Skeletal muscle tissue (tissue), 4 donors: ENCODE measurements around the gene DIP2A. TPM values are rescaled to one million over a fixed set of nuclear protein-coding genes. Genes with fewer than 3 reads are reported as not detected.
A peak's percentile ranks its signal among the peaks of the same experiment; 100 is the strongest.

Experiments
- H3K27ac ChIP-seq: one replicate; pipeline ENCODE4 v1.7.0; 2013; ENCODE audit warnings: mild to moderate bottlenecking, low read depth, low read length, inconsistent platforms
- H3K27me3 ChIP-seq, 3 donors: one replicate each; pipeline ENCODE4 v1.7.0; 2013; ENCODE audit warnings: low read length in 3 of 3; ENCODE audit not compliant: control insufficient read depth in 3 of 3, insufficient read depth in 3 of 3
- H3K36me3 ChIP-seq, 3 donors: one replicate each; pipeline ENCODE4 v1.7.0; 2013; ENCODE audit warnings: low read length in 3 of 3; ENCODE audit not compliant: control insufficient read depth in 3 of 3, insufficient read depth in 3 of 3
- H3K4me1 ChIP-seq, 3 donors: one replicate each; pipeline ENCODE4 v1.7.0; 2013; ENCODE audit warnings: low read length in 3 of 3, mild to moderate bottlenecking in 3 of 3; ENCODE audit not compliant: control insufficient read depth in 3 of 3, insufficient read depth in 3 of 3
- H3K4me3 ChIP-seq, 3 donors: one replicate each; pipeline ENCODE4 v1.7.0; 2013; ENCODE audit warnings: low read length in 3 of 3
- H3K9ac ChIP-seq, 3 donors: one replicate each; pipeline ENCODE4 v1.7.0; 2013; ENCODE audit warnings: low read length in 3 of 3, mild to moderate bottlenecking in 3 of 3, moderate library complexity in 2 of 3, low read depth in 1 of 3
- H3K9me3 ChIP-seq, 3 donors: one replicate each; pipeline ENCODE4 v1.7.0; 2013; ENCODE audit warnings: low read length in 3 of 3; ENCODE audit not compliant: control insufficient read depth in 3 of 3
- total RNA-seq: library from RNA; depleted of rRNA; stranded (reverse); fragments of >200 nt; gene quantifications from one replicate; pipeline ENCODE4 v1.2.3, GENCODE V29; 2014
- donor health status: Osteomylitis.

The DIP2A gene, protein sequence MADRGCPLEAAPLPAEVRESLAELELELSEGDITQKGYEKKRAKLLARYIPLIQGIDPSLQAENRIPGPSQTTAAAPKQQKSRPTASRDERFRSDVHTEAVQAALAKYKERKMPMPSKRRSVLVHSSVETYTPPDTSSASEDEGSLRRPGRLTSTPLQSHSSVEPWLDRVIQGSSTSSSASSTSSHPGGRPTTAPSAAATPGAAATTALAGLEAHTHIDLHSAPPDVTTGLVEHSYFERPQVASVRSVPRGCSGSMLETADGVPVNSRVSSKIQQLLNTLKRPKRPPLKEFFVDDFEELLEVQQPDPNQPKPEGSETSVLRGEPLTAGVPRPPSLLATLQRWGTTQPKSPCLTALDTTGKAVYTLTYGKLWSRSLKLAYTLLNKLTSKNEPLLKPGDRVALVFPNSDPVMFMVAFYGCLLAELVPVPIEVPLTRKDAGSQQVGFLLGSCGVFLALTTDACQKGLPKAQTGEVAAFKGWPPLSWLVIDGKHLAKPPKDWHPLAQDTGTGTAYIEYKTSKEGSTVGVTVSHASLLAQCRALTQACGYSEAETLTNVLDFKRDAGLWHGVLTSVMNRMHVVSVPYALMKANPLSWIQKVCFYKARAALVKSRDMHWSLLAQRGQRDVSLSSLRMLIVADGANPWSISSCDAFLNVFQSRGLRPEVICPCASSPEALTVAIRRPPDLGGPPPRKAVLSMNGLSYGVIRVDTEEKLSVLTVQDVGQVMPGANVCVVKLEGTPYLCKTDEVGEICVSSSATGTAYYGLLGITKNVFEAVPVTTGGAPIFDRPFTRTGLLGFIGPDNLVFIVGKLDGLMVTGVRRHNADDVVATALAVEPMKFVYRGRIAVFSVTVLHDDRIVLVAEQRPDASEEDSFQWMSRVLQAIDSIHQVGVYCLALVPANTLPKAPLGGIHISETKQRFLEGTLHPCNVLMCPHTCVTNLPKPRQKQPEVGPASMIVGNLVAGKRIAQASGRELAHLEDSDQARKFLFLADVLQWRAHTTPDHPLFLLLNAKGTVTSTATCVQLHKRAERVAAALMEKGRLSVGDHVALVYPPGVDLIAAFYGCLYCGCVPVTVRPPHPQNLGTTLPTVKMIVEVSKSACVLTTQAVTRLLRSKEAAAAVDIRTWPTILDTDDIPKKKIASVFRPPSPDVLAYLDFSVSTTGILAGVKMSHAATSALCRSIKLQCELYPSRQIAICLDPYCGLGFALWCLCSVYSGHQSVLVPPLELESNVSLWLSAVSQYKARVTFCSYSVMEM (N-terminal part only)
- total RNA-seq, result 23.5 TPM

DNA sequence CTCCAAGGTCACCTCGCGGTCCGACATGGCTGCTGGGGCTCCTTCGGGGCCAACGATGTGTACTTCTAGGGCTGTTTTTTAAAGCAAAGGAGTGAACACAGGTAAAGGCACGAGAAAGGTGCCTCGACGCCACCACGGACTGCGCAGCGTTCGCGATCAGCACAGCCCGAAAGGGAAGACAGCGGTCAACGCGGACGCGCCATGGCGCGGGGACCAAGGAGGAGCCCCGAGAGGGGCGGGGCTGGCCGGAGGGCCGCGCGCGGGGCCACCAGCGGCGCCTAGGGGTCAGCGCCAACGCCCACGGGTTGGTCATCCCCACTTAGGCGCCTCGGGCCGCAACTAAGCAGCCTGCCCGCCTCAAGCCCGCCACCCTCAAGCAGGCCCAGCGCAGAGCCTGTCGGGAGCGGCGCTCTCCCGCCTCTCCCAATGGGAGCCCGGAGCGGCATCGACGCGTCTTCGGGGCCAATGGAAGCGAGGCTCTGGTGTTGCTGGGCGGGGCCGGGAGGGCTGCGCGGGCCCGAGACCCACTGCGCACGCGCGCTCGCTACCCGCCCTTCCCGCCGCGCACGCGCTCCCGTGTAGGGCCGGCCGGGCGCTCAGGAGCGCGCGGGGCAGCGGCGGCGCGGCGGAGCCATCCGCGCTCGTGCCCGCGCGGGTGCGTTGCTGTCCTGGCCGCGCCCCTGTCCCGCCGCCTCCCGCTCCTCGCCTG is at the start of gene DIP2A:
Gene DIP2A, plus strand, starts transcription at position 577 of the 709 bp plus-strand sequence. CDS start 241 bp downstream, outside the sequence.
- H3K4me3 ChIP-seq, result peak within 1 kb of the TSS; percentile 87 to 94 (median 93)
- no peaks in the 10 kb centered on the region for H3K27me3 ChIP-seq
- H3K9me3 ChIP-seq, result no peaks in the 10 kb centered on the region
- H3K9ac ChIP-seq, result peak within 1 kb of the TSS; percentile 95 to 97 (median 96)
- H3K27ac ChIP-seq, result peak within 1 kb of the TSS; percentile 97
- peaks cover 0 to 5% (median 0%) of the 10 kb centered on the region in 3 donors for H3K36me3 ChIP-seq
- H3K4me1 ChIP-seq, result peaks cover 48 to 56% (median 53%) of the 10 kb centered on the region in 3 donors

DNA sequence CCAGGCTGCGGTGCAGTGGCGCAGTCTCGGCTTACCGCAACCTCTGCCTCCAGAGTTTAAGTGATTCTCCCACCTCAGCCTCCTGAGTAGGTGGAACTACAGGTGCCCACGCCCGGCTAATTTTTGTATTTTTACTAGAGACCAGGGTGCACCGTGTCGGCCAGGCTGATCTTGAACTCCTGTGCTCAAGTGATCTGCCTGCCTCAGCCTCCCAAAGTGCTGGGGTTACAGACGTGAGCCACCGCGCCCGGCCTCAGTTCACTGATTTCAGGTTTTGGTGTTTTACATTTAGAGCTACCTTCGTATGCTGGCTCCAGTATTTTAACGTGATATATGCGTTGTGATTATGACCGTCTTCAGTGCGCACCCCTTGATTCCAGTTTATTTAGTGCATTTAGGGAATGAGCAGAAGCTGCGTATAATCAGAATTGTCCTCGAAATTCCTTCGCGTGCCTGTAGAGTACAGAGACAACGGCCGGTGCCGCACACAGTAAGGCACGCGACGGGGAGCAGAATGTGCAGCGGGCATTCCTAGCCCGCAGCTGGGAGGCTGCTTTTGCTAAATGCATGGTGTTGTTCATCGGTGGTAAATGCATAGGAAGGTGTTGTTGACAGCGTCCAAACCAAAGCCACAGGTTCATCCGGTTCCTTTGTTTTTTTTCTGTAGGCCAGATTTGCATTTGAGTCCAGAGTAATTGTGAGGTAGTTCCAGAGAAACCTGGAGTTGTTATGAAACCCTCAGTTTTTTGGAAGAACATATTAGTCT is 48.9 kb upstream of the DIP2A start:
- Histone ChIP-seq H3K4me1 (no peaks in the 10 kb centered on the region), H3K9me3 (no peaks in the 10 kb centered on the region), H3K36me3 (peaks cover 41 to 50% (median 47%) of the 10 kb centered on the region in 3 donors), H3K9ac (no peak overlapping the region), H3K27ac (no peak overlapping the region), H3K27me3 (no peaks in the 10 kb centered on the region), H3K4me3 (no peak overlapping the region)

DNA sequence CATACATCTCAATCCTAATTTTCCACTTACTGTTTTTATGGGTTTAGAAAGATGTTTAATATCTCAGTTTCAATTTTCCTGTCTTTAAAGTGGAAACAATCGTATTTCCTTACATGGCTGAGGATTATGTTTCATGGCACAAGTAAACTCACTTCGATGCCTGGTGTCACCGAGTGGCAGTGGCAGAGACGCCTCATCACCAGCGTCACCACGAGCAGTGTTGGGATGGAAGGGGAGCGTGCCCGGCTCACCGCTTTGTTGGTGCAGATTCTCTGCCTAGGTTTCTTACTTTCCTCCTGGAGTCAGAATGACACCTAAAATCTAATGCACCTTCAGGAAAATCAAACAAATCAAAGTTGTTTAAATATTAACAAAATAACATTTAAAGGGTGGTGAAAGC is 48.2 kb upstream of the DIP2A start:
- H3K4me3 ChIP-seq, result no peak overlapping the region
- H3K27me3 ChIP-seq, result no peaks in the 10 kb centered on the region
- no peak overlapping the region for H3K27ac ChIP-seq
- H3K4me1 ChIP-seq, result no peaks in the 10 kb centered on the region
- peak overlapping the region in 1 of 3 donors; percentile 8 for H3K9ac ChIP-seq
- peaks cover 46 to 54% (median 47%) of the 10 kb centered on the region in 3 donors for H3K36me3 ChIP-seq
- no peaks in the 10 kb centered on the region for H3K9me3 ChIP-seq

DNA sequence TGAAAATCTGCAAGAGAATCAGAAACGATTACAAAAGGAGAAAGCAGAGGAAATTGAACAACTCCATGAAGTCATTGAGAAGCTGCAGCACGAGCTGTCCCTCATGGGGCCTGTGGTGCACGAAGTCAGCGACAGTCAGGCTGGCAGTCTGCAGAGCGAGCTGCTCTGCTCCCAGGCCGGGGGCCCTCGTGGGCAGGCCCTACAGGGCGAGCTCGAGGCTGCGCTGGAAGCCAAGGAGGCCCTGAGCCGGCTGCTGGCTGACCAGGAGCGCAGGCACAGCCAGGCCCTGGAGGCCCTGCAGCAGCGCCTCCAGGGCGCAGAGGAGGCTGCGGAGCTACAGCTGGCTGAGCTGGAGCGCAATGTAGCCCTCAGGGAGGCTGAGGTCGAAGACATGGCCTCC is 47.5 kb upstream of the DIP2A start:
- no peaks in the 10 kb centered on the region for H3K9me3 ChIP-seq
- H3K4me1 ChIP-seq, result no peaks in the 10 kb centered on the region
- H3K36me3 ChIP-seq, result peaks cover 53 to 61% (median 54%) of the 10 kb centered on the region in 3 donors
- no peak overlapping the region for H3K9ac ChIP-seq
- H3K27me3 ChIP-seq, result no peaks in the 10 kb centered on the region
- H3K4me3 ChIP-seq, result no peak overlapping the region
- H3K27ac ChIP-seq, result no peak overlapping the region

DNA sequence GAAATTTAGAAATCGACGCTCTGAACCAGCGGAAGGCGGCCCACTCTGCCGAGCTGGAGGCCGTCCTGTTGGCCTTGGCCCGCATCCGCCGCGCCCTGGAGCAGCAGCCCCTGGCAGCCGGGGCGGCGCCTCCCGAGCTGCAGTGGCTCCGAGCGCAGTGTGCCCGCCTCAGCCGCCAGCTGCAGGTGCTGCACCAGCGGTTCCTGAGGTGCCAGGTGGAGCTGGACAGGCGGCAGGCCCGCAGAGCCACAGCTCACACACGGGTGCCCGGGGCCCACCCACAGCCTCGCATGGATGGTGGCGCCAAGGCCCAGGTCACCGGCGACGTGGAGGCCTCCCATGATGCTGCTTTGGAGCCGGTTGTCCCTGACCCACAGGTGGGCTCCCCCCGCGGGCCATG is 47.0 kb upstream of the DIP2A start:
- Histone ChIP-seq H3K4me3 (no peak overlapping the region), H3K36me3 (peaks cover 57 to 66% (median 58%) of the 10 kb centered on the region in 3 donors), H3K27me3 (no peaks in the 10 kb centered on the region), H3K9me3 (no peaks in the 10 kb centered on the region), H3K9ac (no peak overlapping the region), H3K27ac (no peak overlapping the region), H3K4me1 (no peaks in the 10 kb centered on the region)

DNA sequence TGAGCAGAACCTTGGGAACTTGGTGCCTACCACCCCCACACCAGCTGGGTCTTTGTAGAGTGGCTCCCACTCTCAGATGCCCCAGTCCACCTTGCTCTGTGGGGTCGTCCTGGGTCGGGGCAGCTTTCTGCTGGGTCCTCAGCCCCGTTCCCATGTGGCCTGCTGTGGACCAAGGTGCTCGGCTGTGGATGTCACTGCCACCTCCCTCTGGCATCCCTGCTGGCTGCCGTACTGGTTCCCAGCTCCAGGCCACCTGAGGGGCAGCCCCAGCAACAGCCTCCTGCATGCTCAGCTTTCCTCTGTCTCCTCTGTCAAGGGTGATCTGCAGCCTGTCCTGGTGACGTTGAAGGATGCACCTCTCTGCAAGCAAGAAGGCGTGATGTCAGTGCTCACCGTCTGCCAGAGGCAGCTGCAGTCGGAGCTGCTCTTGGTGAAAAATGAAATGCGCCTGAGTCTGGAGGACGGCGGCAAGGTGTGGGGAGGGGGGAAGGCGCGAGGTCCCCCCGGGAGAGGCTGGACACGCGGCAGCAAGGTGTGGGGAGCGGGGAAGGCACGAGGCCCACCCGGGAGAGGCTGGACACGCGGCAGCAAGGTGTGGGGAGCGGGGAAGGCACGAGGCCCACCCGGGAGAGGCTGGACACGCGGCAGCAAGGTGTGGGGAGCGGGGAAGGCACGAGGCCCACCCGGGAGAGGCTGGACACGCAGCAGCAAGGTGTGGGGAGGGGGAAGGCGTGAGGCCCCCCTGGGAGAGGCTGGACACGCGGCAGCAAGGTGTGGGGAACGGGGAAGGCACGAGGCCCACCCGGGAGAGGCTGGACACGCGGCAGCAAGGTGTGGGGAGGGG is 45.9 kb upstream of the DIP2A start:
- Histone ChIP-seq H3K27me3 (no peaks in the 10 kb centered on the region), H3K36me3 (peaks cover 63 to 72% (median 66%) of the 10 kb centered on the region in 3 donors), H3K4me1 (no peaks in the 10 kb centered on the region), H3K27ac (no peak overlapping the region), H3K9me3 (no peaks in the 10 kb centered on the region), H3K9ac (no peak overlapping the region), H3K4me3 (no peak overlapping the region)

DNA sequence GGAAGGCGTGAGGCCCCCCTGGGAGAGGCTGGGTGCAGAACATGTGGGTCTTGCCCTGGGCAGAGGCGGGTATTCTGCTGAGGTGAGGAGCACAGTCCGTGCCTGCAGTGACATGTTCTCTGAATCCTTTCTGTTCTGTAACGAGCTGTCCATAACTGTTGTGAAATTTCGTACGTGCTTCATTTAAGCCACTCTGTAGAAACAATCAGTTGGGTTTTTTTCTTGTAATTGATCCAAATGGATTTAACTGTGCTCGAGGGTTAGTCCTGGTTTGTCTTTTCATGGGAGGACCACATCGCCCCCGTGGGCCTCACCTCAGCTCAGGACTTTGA is 45.4 kb upstream of the DIP2A start:
- H3K36me3 ChIP-seq, result peaks cover 68 to 72% (median 68%) of the 10 kb centered on the region in 3 donors
- H3K27me3 ChIP-seq, result no peaks in the 10 kb centered on the region
- H3K9me3 ChIP-seq, result no peaks in the 10 kb centered on the region
- H3K9ac ChIP-seq, result no peak overlapping the region
- no peak overlapping the region for H3K4me3 ChIP-seq
- no peak overlapping the region for H3K27ac ChIP-seq
- H3K4me1 ChIP-seq, result no peaks in the 10 kb centered on the region

DNA sequence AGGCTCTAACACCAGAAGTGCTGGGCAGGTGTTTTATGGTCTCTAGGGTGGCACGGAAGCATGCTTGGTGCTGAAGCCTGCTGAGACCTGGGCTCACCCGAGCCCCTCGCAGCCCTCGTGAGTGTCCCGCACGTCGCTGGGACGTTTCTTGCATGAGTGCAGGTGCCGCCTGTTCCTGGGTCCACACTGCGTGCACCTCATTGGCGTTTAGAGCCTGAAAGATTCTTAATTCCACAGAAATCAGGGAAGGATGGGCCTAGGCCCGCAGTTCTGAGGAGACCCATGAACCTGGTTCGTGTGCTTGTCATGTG is 43.8 kb upstream of the DIP2A start:
- Histone ChIP-seq H3K4me3 (no peak overlapping the region), H3K27ac (no peak overlapping the region), H3K27me3 (no peaks in the 10 kb centered on the region), H3K9me3 (no peaks in the 10 kb centered on the region), H3K9ac (no peak overlapping the region), H3K4me1 (no peaks in the 10 kb centered on the region), H3K36me3 (peaks cover 77 to 80% (median 79%) of the 10 kb centered on the region in 3 donors)
